HG03108 (cell line): ENCODE data around the gene EPAS1.

Experiments used
- ATAC-seq: cut with Tn5 transposase; IDR thresholded peaks from one replicate; pipeline ENCODE4 v1.9.1; 2021; ENCODE audit warnings: moderate library complexity; ENCODE audit not compliant: unreplicated experiment

Gene EPAS1

GRCh38 chr2:46337208-46337994 lies 40.2 kb downstream of the EPAS1 start:
- ATAC-seq, result no peak

GRCh38 chr2:46338674-46339073 lies 41.5 kb downstream of the EPAS1 start:
- ATAC-seq, result no peak

- no peak for ATAC-seq
Observed at GRCh38 chr2:46339200-46339599, 42.0 kb downstream of the EPAS1 start.

- ATAC-seq, result no peak
Observed at GRCh38 chr2:46339676-46340459, 42.7 kb downstream of the EPAS1 start.

GRCh38 chr2:46340740-46341420 lies 43.7 kb downstream of the EPAS1 start:
- no peak for ATAC-seq

GRCh38 chr2:46342566-46343315 lies 45.5 kb downstream of the EPAS1 start:
- no peak for ATAC-seq

- no peak for ATAC-seq
Observed at GRCh38 chr2:46344706-46345105, 47.5 kb downstream of the EPAS1 start.

GRCh38 chr2:46345775-46346174 lies 48.6 kb downstream of the EPAS1 start:
- ATAC-seq, result no peak

- no peak for ATAC-seq
Observed at GRCh38 chr2:46346719-46347118, 49.5 kb downstream of the EPAS1 start.

GRCh38 chr2:46347648-46348280 lies 50.6 kb downstream of the EPAS1 start:
- no peak for ATAC-seq

GRCh38 chr2:46349115-46349547 lies 51.9 kb downstream of the EPAS1 start:
- no peak for ATAC-seq

- no peak for ATAC-seq
Observed at GRCh38 chr2:46350029-46350689, 53.0 kb downstream of the EPAS1 start.

- ATAC-seq, result no peak
Observed at GRCh38 chr2:46351098-46351749, 54.0 kb downstream of the EPAS1 start.

GRCh38 chr2:46351750-46352138 lies 54.5 kb downstream of the EPAS1 start:
- no peak for ATAC-seq

- no peak for ATAC-seq
Observed at GRCh38 chr2:46352621-46353020, 55.4 kb downstream of the EPAS1 start.

- no peak for ATAC-seq
Observed at GRCh38 chr2:46353509-46353908, 56.3 kb downstream of the EPAS1 start.

GRCh38 chr2:46355756-46356155 lies 58.5 kb downstream of the EPAS1 start:
- ATAC-seq, result no peak

GRCh38 chr2:46356991-46357390 lies 59.8 kb downstream of the EPAS1 start:
- no peak for ATAC-seq

- ATAC-seq, result no peak
Observed at GRCh38 chr2:46358713-46359112, 61.5 kb downstream of the EPAS1 start.
